Stimulated activated effector memory CD8-positive, alpha-beta T cell treated with anti-CD3 and anti-CD28 coated beads, Interleukin-12 subunit alpha, Interleukin-12 subunit beta, amount 100 ng/mL, for 72 hours (primary cell): Measurements from ENCODE around the gene CCDC33.
A peak's percentile ranks its signal among the peaks of the same experiment; 100 is the strongest.

ENCODE experiments used
- ATAC-seq: fragments of 150-1000 bp; cut with Tn5 transposase; 2 replicates; pipeline ENCODE4 v1.10.0; 2021
- DNase-seq, 2 donors: peaks; one replicate each; pipeline ENCODE4 v3.0.0; 2021 to 2022; ENCODE audit warnings: low spot score in 2 of 2
- H3K27ac Mint-ChIP-seq: one replicate; pipeline ENCODE4 v1.8.0; 2022; ENCODE audit warnings: mild to moderate bottlenecking, mixed read lengths
- H3K36me3 Mint-ChIP-seq: one replicate; pipeline ENCODE4 v1.8.0; 2022; ENCODE audit warnings: mild to moderate bottlenecking, mixed read lengths
- H3K4me1 Mint-ChIP-seq: one replicate; pipeline ENCODE4 v1.8.0; 2022; ENCODE audit warnings: mixed read lengths
- H3K4me3 Mint-ChIP-seq: one replicate; pipeline ENCODE4 v1.8.0; 2022; ENCODE audit warnings: mild to moderate bottlenecking, mixed read lengths
- H3K9me3 Mint-ChIP-seq: one replicate; pipeline ENCODE4 v1.8.0; 2022; ENCODE audit warnings: mixed read lengths

The CCDC33 gene

DNA sequence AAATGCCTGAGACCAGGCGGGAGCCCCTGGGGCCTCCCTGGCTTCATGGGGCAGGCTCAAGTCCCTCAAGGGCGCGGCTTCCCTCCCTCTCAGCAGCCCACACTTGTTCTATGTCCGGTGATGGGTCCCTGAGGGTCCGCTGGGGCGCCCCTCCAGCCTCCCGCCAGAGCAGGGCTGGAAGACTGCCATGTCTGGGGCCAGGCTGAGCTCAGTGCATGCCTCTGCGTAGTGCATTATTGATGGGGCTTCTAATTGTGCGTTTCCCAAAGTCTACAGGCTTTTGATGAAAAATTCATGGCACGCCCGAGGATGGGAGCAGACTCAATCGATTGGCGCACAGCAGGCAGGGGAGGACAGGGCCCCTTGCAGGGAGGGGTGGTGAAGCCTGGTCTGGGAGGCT, 80.0 kb downstream of the CCDC33 start:
- no peak for ATAC-seq
- peak overlapping the region; percentile 77 for H3K27ac Mint-ChIP-seq
- H3K36me3 Mint-ChIP-seq: no peaks in the 10 kb centered on the region
- DNase-seq: no peak
- H3K4me1 Mint-ChIP-seq: peaks cover 19% of the 10 kb centered on the region
- no peak overlapping the region for H3K4me3 Mint-ChIP-seq
- no peaks in the 10 kb centered on the region for H3K9me3 Mint-ChIP-seq

DNA sequence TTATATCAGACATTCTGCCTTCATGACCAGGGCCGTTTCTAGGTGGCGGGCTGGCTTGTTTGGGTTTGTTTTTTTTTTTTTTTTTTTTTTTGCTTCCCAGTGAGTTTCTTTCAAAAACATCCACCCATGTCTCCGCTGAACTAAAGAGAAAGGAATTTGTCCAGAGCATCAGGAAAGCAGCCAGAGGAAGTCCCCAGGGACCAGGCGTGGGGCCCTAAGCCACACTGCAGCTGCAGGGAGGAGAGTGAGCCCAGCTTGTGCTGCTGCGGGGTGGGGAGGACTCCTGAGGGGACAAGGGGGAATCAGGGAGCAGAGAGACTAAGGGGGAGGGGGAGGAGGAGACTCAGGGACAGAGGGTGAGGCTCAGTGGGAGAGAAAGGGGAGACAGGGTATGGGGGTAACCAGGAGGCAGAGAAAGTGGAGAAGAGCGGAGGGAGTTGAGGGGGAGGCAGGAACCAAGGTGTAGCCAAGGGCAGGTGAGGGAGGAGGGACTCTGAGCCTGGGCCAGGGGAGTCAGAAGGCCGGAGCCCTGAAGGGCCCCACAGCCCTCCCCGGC, 81.8 kb downstream of the CCDC33 start:
- Mint-ChIP-seq H3K27ac (peak overlapping the region; percentile 77), H3K4me3 (no peak overlapping the region), H3K36me3 (no peaks in the 10 kb centered on the region), H3K9me3 (no peaks in the 10 kb centered on the region), H3K4me1 (peaks cover 19% of the 10 kb centered on the region)
- ATAC-seq: no peak
- DNase-seq: no peak

DNA sequence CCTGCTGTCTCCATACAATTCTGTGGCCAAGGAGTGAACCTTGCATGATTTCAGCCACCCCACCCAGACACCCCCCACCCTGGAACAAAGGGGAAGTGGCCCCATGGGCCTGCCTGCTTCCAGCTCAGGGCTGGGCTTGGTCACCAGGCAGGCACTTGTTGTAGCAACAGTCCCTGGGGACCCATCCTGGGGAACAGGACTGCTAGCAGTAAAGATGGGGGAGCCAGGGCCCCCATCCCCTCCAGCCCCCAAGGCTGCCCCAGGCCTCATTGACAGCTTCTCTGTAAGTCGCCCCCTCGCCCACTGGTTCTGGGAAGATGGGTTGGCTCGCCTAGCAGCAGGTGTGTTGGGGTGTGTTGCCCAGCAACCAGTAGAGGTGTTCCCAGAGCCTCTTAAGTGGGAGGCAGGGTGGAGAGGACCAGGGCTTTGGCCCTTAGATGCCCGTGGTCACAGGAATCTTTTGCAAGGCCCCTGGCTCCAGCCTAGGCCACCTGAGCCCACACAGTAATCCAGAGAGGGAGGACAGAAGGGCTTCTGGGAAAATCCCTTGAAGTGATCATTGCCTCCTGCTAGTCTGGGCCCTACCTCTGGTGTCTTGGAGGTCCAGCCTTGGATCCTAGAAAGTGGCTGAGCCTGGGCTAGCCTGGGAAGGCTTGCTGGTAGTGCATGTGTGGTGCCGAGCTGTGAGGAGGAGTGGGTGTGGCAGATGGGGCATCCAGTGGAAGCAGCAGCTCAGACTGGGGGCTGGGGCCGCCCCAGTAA, 82.4 kb downstream of the CCDC33 start:
- Mint-ChIP-seq H3K27ac (peak overlapping the region; percentile 77), H3K4me3 (no peak overlapping the region), H3K4me1 (peaks cover 19% of the 10 kb centered on the region), H3K9me3 (no peaks in the 10 kb centered on the region), H3K36me3 (no peaks in the 10 kb centered on the region)
- ATAC-seq (no peak), DNase-seq (no peak)

DNA sequence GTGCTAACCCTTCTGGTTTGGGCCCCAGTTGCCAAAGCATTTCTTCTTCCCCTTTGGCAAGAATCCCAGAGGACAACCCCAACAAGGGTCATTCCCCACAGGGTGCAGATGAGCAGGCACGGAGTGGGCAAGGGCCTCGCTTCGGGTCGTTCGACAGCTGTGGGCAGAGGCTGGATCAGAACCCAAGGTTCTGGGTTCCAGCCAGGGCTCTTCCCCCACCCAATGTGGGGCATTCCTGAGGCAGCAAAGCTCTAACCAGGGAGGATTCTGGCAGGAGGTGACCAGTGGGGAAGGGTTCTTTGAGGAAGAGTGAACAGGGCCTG, 83.0 kb downstream of the CCDC33 start:
- ATAC-seq (no peak), DNase-seq (no peak)
- Mint-ChIP-seq H3K9me3 (no peaks in the 10 kb centered on the region), H3K36me3 (no peaks in the 10 kb centered on the region), H3K4me3 (no peak overlapping the region), H3K4me1 (peaks cover 19% of the 10 kb centered on the region), H3K27ac (no peak overlapping the region)

DNA sequence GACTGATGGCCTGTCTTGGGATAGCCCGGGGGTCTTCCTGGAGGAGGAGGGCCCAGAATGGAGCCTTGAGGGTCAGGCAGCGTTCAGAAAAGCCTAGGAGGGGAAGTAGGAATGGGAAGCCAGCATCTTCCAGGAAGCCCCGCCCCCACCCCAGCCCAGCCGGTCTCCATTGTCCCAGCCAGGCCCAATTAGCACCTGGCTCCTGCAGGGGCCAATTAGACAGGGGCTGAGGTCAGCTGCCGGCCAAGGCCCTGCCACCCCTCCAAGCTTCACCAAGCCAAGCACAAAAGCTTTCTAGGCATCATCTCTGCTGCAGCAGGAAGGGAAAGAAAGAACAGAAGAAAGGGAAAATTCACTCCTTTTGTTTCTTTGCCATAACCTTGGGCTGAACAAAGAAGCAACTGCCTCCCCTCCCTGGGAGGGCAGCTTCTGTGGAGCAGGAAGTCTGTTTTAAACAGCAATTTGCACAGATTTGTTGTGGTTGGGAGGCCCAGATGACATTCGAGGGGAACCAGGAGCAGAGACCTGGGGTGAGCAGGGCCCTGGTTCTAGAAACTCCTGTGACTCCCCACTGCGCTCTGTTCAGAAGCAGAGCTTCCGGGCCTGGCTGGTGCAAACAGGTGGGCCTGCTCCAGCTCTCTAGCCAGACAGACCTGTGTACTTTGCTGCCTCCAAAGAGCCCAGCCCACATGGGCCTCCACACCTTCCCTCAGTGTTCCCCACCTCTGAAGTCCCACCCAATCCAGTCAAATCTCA, 83.6 kb downstream of the CCDC33 start:
- Mint-ChIP-seq H3K4me1 (peaks cover 16% of the 10 kb centered on the region), H3K4me3 (no peak overlapping the region), H3K27ac (no peak overlapping the region), H3K9me3 (no peaks in the 10 kb centered on the region), H3K36me3 (no peaks in the 10 kb centered on the region)
- no peak for DNase-seq
- ATAC-seq: no peak

DNA sequence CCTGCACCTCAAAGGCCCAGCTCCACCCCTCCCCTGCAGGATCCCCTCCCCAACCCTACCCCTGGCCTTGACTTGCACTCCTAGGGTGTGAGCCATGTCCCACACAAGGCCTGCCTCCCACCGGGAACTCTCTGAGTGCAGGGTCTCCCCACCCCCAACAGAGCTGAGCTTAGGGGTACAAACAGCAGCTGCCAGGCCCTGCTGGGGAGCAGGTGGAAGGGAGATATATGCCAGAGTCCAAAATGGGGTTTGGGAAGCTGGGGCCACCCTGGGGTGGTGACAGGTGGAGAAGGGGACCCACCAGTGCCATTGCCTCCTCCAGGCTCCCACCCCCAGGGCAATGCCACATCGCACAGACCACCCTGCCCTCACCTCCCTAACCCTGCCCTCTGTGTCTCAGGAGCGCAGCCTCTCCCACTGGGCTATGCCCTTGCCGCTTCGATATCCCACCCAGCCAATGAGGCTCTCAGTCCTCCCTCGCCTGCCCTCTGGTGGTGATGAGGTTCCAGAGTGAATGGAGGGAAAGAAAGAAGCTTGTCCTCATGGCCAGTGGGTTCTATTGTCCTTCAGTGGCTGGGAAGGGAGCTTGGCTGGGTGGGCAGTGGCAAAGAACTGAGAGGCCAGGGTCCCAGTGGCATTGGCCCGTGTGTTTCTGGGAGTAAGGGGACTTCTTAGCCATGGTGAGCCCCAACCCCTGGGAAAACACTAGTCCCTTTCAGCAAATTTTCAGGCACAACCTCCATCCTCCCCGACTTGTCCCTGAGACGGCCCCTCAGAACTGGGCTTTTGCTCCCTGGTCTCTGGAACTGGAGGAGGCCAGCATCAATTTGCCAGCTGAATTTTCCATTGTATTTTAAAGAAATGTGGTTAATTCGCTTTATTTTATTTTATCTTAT, 84.5 kb downstream of the CCDC33 start:
- Mint-ChIP-seq H3K9me3 (no peaks in the 10 kb centered on the region), H3K4me1 (peaks cover 8% of the 10 kb centered on the region), H3K27ac (no peak overlapping the region), H3K4me3 (no peak overlapping the region), H3K36me3 (no peaks in the 10 kb centered on the region)
- no peak for ATAC-seq
- DNase-seq: peak in 1 of 2 donors; percentile 61

DNA sequence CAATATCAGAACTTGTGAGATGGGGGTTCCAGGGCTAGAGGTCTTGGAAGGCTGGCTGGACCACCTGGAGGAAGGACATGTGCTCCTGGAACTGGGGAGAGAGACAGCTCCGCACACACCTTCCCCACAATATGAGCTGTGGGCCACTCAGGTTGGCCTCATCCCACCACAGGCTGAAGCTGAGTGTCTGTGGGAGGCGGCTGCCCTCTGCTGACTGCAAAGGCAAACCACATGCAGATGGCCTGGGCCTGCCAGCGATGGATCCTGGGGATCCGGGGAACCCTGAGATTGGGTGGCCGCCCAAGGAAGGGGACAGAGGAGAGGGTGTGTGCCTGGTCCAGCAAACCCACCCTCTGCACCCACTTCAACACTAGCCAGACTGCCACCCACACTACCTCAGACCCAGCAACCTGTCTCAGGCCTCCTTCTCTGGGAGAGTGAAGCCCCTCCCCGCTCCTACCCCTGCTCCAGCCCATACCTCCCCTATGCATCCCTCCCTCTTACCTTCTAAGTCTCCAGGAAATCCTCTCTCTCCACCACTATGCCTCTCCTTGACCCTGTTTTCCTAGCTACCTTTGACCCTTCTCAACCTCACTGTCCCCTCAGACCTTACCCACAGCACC, 86.5 kb downstream of the CCDC33 start:
- H3K27ac Mint-ChIP-seq: no peak overlapping the region
- H3K36me3 Mint-ChIP-seq: no peaks in the 10 kb centered on the region
- ATAC-seq (peak; percentile 81), DNase-seq (peak; percentile 44 to 78)
- H3K9me3 Mint-ChIP-seq: no peaks in the 10 kb centered on the region
- H3K4me3 Mint-ChIP-seq: no peak overlapping the region
- H3K4me1 Mint-ChIP-seq: peaks cover 10% of the 10 kb centered on the region

DNA sequence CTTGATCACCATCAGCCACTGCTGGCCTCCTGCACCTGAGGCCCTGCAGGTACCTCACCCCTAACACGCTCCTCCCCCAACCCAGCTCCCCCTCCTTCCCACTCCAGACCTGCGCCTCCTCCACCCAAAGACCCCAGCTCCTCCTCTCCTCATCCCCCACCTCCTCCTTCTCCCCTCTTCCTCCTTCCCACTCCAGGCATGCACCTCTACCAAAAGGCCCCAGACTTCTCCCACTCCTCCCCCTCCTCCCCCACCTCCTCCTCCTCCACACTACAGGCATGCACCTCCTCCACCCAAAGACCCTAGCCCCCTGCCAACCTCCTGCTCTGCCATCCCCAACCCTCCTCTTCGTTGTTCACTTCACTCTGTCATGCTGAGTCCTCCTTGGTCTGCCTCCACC, 88.6 kb downstream of the CCDC33 start:
- ATAC-seq: no peak
- H3K4me3 Mint-ChIP-seq: no peak overlapping the region
- H3K36me3 Mint-ChIP-seq: no peaks in the 10 kb centered on the region
- H3K27ac Mint-ChIP-seq: peak overlapping the region; percentile 40
- DNase-seq: no peak
- no peaks in the 10 kb centered on the region for H3K9me3 Mint-ChIP-seq
- H3K4me1 Mint-ChIP-seq: peaks cover 17% of the 10 kb centered on the region

DNA sequence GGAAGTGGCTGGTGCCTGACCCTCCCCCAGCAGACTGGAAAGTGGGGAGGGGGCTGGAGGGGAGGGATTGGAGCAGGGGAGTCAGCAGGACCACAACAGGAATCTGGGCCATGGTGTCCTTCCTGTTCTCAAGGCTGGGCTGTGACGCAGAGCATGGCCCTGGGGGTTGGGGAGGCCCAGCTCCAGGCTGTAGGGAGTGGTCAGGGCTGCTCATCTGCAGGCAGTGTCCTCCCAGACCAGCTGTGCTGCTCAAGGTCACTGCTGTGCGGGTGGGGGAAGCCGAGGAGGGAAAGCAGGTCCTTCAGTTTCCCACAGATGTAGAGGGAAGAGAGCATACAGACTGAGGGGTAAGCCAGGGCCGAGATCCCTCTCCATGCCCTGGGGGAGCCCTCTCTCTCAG, 90.6 kb downstream of the CCDC33 start:
- ATAC-seq (no peak), DNase-seq (no peak)
- Mint-ChIP-seq H3K9me3 (no peaks in the 10 kb centered on the region), H3K4me1 (peaks cover 17% of the 10 kb centered on the region), H3K27ac (peak overlapping the region; percentile 34), H3K4me3 (no peak overlapping the region), H3K36me3 (no peaks in the 10 kb centered on the region)

DNA sequence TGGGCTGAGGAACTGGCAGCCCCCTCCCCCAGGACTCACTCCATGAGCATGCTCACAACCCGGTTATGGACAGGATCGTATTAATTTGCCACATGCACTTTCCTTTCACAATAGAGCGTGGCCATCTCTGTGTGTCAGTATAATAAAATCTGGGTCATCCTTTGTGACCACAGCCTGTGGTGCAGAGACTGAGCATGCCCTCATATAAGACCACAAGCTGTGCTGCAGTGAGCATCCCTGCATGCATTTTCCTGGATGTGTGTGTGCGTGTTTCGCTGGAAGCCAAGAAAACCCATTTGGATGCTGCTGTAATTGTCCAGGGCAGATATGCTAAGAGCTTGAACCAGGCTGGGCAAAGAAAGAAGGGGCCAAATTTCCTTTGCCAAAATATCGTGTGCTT, 91.6 kb downstream of the CCDC33 start:
- ATAC-seq (no peak), DNase-seq (no peak)
- Mint-ChIP-seq H3K27ac (peak overlapping the region; percentile 83), H3K4me3 (no peak overlapping the region), H3K4me1 (peaks cover 17% of the 10 kb centered on the region), H3K9me3 (no peaks in the 10 kb centered on the region), H3K36me3 (no peaks in the 10 kb centered on the region)

DNA sequence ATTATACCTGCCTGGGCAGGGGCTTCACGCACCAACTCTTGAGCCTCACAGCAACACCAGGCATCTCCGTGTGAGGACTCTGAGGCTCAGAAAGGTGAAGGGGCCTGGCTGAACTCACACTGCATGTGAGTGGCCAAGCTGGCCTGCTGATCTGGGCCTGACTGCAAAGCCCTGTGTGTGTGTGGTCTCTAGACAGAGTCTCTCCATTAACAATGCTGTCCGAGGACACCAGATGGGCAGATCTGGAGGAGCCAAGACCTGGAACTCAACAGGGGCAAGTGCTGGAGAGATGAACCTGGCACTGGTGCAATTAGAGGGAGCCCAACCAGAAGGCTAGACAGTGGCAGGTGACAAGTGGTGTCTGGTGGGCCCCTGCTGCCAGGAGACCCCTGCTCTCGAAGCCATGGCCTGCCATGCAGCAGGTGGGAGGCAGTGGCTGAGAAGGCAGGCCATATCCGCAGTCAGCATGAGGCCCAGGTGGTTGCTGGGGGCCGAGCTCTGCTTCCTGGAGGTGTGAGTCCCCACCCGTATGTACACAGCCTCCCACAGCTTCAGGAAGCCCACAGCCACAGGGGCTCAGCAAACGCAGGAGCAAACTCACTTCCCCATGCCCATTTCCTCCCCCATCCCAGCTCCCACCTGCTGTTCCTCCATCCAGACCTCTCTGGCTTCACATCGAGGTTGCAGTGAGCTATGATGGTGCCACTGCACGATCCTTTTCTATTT, 92.4 kb downstream of the CCDC33 start:
- DNase-seq: no peak
- ATAC-seq: no peak
- Mint-ChIP-seq H3K36me3 (no peaks in the 10 kb centered on the region), H3K4me3 (no peak overlapping the region), H3K9me3 (no peaks in the 10 kb centered on the region), H3K4me1 (peaks cover 17% of the 10 kb centered on the region), H3K27ac (peak overlapping the region; percentile 83)

DNA sequence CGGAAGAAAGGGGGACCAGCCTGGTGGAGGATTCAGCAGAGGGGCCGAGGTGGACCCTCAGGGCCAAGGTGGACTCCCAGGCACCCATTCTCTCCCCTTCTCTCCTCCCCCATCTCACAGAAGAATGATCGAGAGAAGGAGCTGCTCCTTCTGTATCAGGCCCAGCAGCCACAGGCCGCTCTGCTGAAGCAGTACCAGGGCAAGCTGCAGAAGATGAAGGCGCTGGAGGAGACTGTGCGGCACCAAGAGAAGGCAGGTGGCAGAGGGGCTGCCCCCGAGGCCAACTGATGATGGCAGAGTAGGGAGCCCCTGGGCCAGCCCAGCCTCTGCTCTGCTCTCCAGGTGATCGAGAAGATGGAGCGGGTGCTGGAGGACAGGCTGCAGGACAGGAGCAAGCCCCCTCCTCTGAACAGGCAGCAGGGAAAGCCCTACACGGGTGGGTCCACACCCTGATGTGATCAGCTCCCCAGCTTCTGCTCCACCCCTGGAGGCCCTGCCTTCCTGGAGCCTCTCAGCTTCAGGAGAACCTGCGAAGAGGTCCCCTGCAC, 94.8 kb downstream of the CCDC33 start:
- DNase-seq (no peak), ATAC-seq (no peak)
- no peak overlapping the region for H3K4me3 Mint-ChIP-seq
- H3K27ac Mint-ChIP-seq: peak overlapping the region; percentile 60
- H3K36me3 Mint-ChIP-seq: no peaks in the 10 kb centered on the region
- peaks cover 17% of the 10 kb centered on the region for H3K4me1 Mint-ChIP-seq
- H3K9me3 Mint-ChIP-seq: no peaks in the 10 kb centered on the region

DNA sequence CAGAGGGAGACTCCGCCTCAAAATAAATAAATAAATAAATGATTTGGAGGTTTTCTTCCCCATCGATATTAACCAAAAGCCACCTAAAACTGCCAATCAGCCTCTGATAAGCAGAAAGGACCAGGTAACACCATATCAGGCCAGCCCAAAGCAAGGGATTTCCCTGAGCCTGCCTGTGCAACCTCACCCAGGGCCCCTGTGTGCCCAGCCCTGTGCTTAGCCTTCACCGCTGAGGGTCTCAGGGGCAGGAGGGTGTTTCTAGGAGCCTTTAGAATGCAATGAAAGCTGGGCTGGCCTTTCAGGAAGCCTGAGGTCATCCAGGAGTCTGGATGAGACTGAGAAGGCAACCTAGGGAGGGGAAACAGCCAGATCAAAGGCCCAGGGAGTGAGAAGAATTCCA, 95.9 kb downstream of the CCDC33 start:
- Mint-ChIP-seq H3K27ac (no peak overlapping the region), H3K4me1 (peaks cover 17% of the 10 kb centered on the region), H3K9me3 (no peaks in the 10 kb centered on the region), H3K4me3 (no peak overlapping the region), H3K36me3 (no peaks in the 10 kb centered on the region)
- ATAC-seq (no peak), DNase-seq (no peak)

DNA sequence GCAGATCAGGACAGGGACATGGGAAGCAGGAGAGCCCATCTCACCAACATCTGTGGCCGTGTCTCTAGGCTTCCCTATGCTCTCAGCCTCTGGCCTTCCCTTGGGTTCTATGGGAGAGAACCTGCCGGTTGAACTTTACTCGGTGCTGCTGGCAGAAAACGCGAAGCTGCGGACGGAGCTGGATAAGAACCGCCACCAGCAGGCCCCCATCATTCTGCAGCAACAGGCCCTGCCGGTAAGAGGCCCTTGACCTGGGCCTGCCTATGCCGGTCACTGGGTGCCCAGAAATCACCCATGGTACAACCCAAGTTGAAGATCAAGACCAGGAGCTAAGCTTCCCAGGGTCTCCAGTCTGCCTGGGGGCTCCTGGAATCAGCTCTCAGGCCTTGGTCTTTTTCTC, 96.5 kb downstream of the CCDC33 start:
- no peaks in the 10 kb centered on the region for H3K36me3 Mint-ChIP-seq
- H3K4me1 Mint-ChIP-seq: peaks cover 14% of the 10 kb centered on the region
- no peak overlapping the region for H3K4me3 Mint-ChIP-seq
- ATAC-seq (no peak), DNase-seq (no peak)
- no peaks in the 10 kb centered on the region for H3K9me3 Mint-ChIP-seq
- H3K27ac Mint-ChIP-seq: no peak overlapping the region
